Activated naive CD4-positive, alpha-beta T cell treated with anti-CD3 and anti-CD28 coated beads, Interleukin-2, amount 50 U/mL, for 24 hours (primary cell): ENCODE measurements around the gene OTOF.
"Not testable (repeated sequence)": the region's sequence is repeated elsewhere in the genome, so short reads cannot be mapped to it uniquely, and the experiment has no call there.

ENCODE experiments used
- H3K27ac Mint-ChIP-seq: one replicate; pipeline ENCODE4 v1.8.0; 2021; ENCODE audit warnings: mild to moderate bottlenecking, mixed read lengths
- H3K27me3 Mint-ChIP-seq: one replicate; pipeline ENCODE4 v1.8.0; 2021; ENCODE audit warnings: mixed read lengths
- H3K36me3 Mint-ChIP-seq: one replicate; pipeline ENCODE4 v1.8.0; 2021; ENCODE audit warnings: mixed read lengths
- H3K4me1 Mint-ChIP-seq: one replicate; pipeline ENCODE4 v1.8.0; 2021; ENCODE audit warnings: mixed read lengths
- H3K4me3 Mint-ChIP-seq: one replicate; pipeline ENCODE4 v1.8.0; 2021; ENCODE audit warnings: mild to moderate bottlenecking, mixed read lengths
- H3K9me3 Mint-ChIP-seq: one replicate; pipeline ENCODE4 v1.8.0; 2021; ENCODE audit warnings: mixed read lengths

OTOF gene

DNA sequence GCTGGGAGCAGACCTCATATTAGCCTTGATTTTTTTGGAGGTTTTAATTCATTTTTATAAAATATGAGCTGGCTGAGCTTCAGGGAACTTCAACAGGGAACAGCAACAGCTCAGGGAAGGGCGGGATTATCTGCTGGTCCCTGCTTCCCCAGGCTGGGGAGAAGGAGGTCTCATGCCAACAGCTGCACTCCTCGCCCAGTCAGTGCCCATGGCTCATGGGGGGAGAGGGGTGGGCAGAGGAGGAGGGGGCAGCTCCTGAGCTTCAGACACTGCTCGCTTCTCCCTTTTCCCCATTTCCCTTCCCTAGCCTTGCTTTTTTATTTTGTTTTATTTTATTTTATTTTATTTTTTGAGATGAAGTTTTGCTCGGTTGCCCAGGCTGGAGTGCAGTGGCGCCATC lies 442 bp upstream of the OTOF start:
- Mint-ChIP-seq H3K27ac (no peak overlapping the region), H3K36me3 (no peaks in the 10 kb centered on the region), H3K9me3 (no peaks in the 10 kb centered on the region), H3K4me3 (no peak overlapping the region), H3K4me1 (peaks cover 5% of the 10 kb centered on the region), H3K27me3 (no peaks in the 10 kb centered on the region)

DNA sequence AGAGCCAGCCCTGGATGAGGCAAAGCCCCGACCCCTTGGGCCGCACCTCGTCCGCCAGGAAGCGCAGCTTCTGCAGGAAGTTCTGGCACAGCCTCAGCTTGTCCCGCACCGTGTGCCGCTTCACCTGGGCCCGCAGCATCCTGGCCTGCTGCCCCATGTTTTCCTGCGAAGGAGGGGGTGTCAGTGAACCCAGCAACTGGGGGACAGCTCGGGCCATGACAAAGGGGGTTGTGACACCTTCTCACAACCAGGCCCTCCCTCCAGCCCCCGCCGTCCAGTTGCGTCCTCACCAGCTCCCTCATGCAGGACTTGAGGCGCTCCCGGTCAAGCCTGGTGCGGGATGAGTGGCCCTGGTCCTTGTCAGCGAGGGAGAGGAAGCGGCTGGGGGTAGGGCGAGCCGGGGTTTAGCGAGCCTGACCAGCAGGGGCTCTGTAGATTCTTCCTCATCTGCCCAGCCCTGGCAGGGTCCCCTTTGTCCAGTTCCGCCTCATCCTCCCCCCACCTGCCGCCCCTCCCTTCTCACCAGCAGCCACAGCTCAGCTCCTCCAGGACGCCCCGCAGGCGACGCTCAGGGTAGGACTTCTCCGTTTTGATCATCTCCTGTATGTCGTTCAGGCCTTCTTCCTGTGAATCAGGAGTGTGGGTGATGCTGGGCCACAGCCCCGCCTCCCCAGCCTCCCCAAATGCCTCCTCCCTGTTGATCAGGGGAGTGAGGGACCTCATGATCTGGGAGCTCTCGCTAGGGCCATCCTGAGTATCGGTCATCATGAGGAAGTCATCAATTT lies 606 bp downstream of the OTOF start:
- Mint-ChIP-seq H3K9me3 (no peaks in the 10 kb centered on the region), H3K36me3 (no peaks in the 10 kb centered on the region), H3K4me1 (peaks cover 5% of the 10 kb centered on the region), H3K27me3 (no peaks in the 10 kb centered on the region), H3K27ac (no peak overlapping the region), H3K4me3 (peak overlapping the region; percentile 49)

DNA sequence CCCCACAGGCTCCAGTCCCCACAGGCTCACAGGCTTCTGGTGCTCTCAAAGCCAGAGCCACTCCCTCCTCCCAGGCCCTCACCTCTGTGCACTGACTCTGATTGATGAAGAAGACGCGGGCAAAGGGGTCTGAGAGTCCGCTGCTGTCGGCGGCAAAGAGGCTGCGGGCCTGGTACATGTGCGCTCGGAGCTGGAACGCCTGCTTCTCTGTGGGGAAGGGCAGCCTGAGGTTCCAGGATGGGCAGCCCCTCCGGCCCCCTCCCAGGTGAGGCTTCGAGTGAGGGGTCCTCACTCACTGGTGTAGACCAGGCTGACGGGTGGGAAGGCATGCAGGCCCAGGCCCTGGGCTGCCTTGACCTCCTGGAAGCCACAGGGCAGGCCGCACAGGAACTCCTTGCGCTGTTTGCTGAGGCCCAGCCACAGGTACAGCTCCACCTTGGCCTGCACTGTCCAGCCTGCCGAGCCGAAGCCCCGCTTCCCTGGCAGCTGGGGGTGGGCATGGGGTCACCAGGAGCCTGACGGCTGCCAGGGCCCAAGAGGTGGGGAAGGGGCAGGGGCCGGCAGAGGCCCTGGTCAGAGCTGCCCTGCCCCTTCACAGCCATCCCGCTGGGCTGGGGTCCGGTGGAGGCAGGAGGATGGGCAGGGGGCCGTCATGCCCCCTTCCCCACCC lies 2.0 kb downstream of the OTOF start:
- Mint-ChIP-seq H3K36me3 (no peaks in the 10 kb centered on the region), H3K27me3 (no peaks in the 10 kb centered on the region), H3K4me3 (no peak overlapping the region), H3K27ac (no peak overlapping the region), H3K9me3 (no peaks in the 10 kb centered on the region), H3K4me1 (peaks cover 5% of the 10 kb centered on the region)

DNA sequence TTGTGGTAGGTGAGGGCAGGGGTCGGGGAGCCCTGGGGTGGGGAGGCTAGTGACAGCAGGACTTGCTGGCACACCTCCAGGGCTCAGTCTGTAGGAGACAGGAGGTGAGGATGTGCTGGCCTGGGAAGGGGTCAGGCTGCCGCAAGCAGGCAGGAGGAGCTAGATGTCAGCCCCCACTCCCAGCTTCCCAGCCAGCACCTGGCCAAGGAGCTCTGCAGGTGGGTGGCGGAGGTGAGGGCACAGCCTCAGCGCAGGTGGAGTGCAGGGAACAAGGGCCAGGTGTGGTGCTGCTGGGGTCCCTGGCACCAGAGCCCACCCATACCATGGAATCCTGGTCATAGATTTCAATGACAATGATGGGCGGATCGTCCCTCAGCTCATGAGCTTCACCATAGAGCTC lies 2.9 kb downstream of the OTOF start:
- Mint-ChIP-seq H3K4me3 (no peak overlapping the region), H3K27me3 (no peaks in the 10 kb centered on the region), H3K27ac (no peak overlapping the region), H3K36me3 (peaks cover 1% of the 10 kb centered on the region), H3K4me1 (peaks cover 5% of the 10 kb centered on the region), H3K9me3 (peaks cover 2% of the 10 kb centered on the region)

DNA sequence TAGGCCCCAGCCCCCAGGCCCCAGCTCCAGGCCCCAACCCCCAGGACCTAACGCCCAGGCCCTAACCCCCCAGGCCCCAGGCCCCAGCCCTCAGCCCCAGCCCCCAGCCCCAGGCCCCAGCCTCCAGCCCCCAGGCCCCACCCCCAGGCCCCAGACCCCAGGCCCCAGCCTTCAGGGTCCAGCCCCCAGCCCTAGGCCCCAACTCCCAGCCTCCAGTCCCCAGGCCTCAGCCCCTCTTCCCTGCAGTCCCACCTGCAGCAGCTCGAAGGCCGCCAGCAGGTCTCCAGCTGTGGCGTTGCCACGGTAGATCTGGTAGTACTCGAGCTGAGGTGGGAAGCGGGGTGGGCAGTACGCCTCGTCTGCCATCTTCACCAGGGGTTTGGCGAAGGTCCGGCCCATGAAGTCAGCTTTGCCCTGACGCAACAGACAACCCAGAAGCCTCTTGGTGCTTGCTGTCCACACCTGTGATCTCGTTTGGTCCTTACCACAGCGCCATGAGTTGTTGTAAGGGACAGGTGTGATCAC lies 3.6 kb downstream of the OTOF start:
- Mint-ChIP-seq H3K27ac (no peak overlapping the region), H3K9me3 (peaks cover 7% of the 10 kb centered on the region), H3K27me3 (no peaks in the 10 kb centered on the region), H3K36me3 (peaks cover 2% of the 10 kb centered on the region), H3K4me3 (no peak overlapping the region), H3K4me1 (peaks cover 5% of the 10 kb centered on the region)

DNA sequence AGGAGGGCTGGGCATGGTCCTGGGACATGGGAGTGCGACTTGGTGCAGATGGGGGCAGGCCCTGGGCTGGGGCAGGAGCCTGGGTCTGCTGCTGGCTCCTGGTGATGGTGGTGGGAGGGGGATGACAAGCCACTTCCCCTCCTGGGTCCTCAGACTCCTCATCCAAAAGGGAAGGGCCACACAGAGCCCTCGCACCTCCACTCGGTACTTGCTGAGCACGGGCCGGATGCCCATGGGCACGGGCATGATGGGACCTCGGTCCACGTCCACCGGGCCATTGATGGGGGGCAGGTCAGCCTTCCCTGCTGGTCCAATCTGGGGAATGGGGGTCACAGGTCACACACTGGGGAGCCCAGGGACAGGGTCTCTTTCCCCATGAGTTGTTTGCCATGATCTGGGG lies 4.1 kb downstream of the OTOF start:
- Mint-ChIP-seq H3K27ac (no peak overlapping the region), H3K4me1 (peaks cover 5% of the 10 kb centered on the region), H3K36me3 (peaks cover 2% of the 10 kb centered on the region), H3K9me3 (peaks cover 7% of the 10 kb centered on the region), H3K27me3 (no peaks in the 10 kb centered on the region), H3K4me3 (no peak overlapping the region)

DNA sequence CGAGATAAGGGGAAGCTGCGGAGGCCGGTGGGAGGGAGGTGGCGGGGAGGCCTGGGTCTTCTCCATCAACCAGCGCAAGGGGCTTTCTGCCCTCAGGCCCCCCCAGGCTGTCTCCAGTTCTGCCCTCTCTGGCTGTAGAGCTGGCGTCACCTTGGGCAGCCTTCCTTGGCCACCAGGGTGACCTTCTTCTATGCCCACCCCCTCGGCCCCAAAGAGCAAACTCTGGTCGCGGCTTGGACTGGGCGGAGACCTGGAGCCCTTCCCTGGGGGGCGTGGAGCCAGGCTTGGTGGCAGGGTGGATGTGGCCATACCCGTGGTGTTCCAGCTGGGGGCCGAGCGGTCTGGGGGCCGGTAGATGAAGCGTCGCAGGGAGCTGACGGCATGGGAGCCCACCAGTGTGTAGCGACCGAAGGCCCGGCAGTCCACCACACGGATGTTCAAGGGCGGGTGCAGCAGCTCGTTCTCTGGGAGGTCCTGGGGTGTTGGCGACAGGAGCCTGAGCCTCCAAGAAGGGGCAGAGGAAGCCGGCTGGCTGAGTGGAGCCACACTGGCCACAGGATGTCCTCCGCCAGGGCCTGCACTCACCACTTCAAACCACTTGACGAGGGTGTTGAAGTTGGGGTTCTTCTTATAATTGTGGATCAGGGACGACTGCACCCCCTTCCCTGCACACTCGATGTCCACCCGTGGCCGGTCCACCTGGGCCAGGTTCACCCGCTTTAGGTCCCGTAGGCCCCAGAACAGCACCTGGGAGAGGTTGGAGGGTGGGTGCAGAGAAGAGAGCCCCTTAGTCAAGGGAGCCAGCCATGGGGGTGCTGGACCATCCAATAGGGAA lies 4.9 kb downstream of the OTOF start:
- peaks cover 5% of the 10 kb centered on the region for H3K4me1 Mint-ChIP-seq
- H3K27me3 Mint-ChIP-seq = no peaks in the 10 kb centered on the region
- peaks cover 7% of the 10 kb centered on the region for H3K9me3 Mint-ChIP-seq
- H3K4me3 Mint-ChIP-seq = no peak overlapping the region
- peaks cover 2% of the 10 kb centered on the region for H3K36me3 Mint-ChIP-seq
- H3K27ac Mint-ChIP-seq = no peak overlapping the region

DNA sequence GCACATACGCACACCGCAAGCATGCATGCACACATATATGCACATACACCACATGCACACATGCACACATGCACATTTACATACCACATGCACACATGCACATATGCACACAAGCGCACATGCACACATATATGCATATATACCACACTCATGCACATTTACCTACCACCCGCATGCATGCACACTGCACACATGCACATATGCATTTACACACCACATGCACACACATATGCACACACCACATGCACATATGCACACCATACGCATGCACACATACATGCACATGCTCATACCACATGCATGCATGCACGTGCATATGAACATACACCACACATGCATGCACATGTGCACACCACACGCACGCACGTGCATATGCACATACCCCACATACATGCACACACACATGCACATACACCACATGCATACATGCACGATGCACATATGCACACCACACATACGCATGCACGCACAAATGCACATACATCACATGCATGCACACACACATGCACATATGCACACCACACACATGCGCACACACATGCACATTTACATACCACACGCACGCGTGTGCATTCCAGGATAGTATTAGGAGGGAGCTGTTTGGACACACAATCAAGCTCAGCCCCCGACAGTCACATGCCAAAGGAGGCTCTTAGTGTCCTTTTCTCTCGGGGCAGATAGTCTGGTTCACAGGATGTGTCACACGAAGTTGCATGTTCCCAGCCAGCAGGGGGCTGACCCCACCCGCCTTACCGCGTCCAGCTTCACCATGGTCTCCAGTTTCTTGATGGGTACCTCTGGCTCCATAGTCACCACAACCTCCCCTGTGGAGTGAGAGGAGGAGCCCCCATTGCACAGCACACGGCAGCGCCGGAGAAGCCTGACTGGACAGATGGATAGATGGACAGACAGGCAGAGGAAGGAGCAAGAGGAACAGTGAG lies 5.9 kb downstream of the OTOF start:
- H3K4me1 Mint-ChIP-seq = no peaks in the 10 kb centered on the region
- no peak overlapping the region for H3K4me3 Mint-ChIP-seq
- H3K27me3 Mint-ChIP-seq = no peaks in the 10 kb centered on the region
- no peak overlapping the region for H3K27ac Mint-ChIP-seq
- peaks cover 2% of the 10 kb centered on the region for H3K36me3 Mint-ChIP-seq
- peaks cover 7% of the 10 kb centered on the region for H3K9me3 Mint-ChIP-seq

DNA sequence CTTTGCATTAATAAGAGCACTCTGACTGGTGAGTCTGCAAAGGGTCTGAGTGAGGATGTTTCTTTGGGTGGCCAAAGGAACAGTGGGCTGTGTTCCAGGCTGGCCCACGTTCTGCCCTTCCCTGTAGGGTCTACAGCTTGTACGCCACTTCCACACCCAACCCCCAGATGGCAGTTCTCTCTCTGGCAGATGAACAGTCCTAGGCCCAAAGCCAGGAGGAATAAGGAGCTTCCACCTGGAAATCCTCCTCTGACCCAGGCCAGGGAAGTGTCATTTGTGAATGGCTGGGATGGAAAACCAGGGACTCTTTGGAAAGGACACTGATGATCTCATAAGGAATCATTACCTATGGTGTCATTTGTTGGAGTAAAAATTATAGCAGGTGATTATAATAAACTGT lies 6.6 kb downstream of the OTOF start:
- Mint-ChIP-seq H3K4me1 (no peaks in the 10 kb centered on the region), H3K9me3 (peaks cover 7% of the 10 kb centered on the region), H3K27ac (no peak overlapping the region), H3K4me3 (no peak overlapping the region), H3K36me3 (peaks cover 2% of the 10 kb centered on the region), H3K27me3 (no peaks in the 10 kb centered on the region)

DNA sequence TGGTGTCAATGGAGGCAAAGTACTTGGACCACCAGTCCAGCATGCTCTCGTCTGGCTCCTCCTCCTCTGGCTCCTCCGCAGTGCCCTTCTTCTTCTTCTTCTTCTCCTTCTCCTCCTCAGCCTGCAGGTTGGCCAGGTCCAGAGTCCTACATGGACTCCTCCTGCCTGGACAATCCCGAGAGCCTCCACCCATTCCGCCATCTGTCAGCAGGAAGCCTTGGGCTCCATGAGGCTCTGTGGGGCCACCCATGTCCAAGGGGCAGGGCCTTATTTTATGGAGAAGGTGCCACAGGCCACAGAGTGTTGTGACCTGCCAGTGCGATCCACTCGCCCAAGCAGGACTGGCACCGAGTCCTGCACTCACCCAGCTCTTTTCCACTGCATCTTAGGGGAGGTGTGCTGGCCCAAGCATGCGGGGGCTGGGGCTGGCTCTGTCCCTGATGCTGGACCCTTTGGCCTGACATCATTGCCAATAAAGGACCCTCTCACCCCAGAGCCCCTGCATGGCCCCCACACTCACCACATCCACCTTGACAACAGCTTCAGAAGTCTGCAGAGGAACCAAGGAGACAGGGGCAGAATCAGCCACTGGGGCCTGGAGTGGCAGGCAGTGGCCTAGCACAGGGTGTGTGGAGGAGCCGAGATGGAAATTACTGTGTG lies 7.2 kb downstream of the OTOF start:
- Mint-ChIP-seq H3K27ac (no peak overlapping the region), H3K27me3 (no peaks in the 10 kb centered on the region), H3K4me3 (no peak overlapping the region), H3K9me3 (peaks cover 7% of the 10 kb centered on the region), H3K36me3 (peaks cover 2% of the 10 kb centered on the region), H3K4me1 (no peaks in the 10 kb centered on the region)

DNA sequence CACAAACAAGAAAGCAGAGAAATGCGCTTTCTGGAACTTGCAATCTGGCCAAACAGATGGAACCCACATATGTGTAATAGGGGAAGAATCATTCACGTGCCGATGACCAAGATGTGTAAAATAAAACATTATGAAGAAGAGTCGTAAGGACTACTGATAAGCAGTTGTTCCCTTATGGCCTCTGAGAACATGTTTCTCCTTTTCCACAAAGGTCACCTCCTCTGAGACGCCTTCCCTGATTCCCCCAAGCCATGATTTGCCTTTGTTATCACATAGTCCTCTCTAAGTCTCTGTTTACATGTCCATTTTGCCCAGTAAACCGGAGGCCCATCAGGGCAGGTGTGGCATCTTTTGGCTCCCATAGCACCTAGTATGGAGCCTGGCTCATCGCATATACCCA lies 8.0 kb downstream of the OTOF start:
- Mint-ChIP-seq H3K4me1 (no peaks in the 10 kb centered on the region), H3K36me3 (peaks cover 2% of the 10 kb centered on the region), H3K27ac (no peak overlapping the region), H3K4me3 (no peak overlapping the region), H3K27me3 (no peaks in the 10 kb centered on the region), H3K9me3 (peaks cover 7% of the 10 kb centered on the region)

DNA sequence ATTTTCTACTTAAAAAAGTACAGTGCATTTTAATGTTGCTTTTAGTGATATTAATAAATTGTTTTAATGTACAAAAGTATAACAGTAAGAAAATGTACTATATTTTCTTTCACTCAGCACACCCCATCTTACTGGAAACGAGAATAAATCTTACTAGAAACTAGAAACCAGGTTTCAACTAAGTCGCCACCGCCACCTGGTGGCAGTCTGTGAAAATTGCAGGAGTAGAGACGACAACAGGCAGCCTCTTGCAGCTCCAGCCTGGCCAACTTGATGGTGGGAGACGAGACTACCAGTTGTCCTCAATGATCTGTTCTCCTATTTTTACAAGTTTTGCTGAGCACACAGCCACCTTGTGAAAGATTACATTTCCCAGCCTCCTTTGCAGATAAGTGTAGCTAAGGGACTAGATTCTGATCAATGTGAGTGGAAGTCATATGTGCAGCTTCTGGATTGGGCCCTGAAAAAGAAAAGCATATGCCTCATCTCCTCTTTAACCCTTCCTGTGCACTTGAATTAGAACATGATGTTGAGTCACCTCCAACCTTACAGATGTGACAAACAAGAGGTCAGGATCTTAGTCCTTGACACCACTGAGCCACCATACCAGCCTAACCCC lies 8.7 kb downstream of the OTOF start:
- Mint-ChIP-seq H3K27ac (no peak overlapping the region), H3K9me3 (peaks cover 7% of the 10 kb centered on the region), H3K4me3 (no peak overlapping the region), H3K36me3 (peaks cover 2% of the 10 kb centered on the region), H3K4me1 (no peaks in the 10 kb centered on the region), H3K27me3 (no peaks in the 10 kb centered on the region)

DNA sequence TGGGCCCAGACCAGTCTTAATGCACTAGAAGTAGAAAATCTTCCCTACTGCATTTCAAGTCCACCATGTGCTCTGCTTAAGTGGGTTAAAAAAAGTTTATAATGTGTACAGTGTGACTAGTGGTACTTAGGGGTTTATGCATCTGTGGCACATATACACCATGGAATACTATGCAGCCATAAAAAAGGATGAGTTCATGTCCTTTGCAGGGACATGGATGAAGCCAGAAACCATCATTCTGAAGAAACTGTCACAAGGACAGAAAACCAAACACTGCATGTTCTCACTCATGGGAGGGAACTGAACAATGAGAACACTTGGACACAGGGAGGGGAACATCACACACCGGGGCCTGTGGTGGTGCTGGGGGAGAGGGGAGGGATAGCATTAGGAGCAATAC lies 9.4 kb downstream of the OTOF start:
- H3K4me1 Mint-ChIP-seq, H3K27ac Mint-ChIP-seq, H3K9me3 Mint-ChIP-seq, H3K4me3 Mint-ChIP-seq, H3K36me3 Mint-ChIP-seq, H3K27me3 Mint-ChIP-seq: not testable (repeated sequence)

DNA sequence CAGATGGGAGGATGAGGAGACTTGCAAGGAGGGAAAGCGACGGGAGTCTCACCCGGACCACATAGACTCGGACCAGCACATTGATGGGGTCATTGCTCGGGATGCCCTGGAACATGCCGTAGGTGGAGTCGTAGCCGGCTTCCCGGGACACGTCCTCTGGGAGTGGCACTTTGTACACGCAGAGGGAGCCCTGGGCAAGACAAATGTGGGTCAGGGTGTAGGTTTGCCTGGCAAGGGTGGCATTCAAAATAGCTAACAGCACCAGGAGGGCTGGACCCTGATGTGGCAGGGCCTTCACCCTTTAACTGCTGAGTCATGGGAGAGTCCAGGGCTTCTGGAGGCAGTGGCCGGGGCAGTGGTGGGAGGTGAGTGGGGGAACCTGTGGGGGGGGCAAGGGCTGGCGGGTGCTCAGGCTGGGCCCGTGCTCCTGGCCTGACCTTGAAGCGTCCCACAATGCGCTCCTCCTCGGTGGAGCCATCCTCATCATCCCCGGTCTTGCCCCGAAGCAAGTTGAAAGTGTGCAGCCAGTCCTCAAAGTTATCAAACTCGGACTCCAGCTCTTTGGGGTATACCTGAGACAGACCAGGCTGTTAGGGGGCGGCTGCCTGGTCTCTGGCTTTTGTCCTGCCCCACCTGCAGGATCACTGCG lies 11.1 kb downstream of the OTOF start:
- Mint-ChIP-seq H3K27me3 (no peaks in the 10 kb centered on the region), H3K27ac (no peak overlapping the region), H3K36me3 (peaks cover 2% of the 10 kb centered on the region), H3K9me3 (peaks cover 7% of the 10 kb centered on the region), H3K4me3 (no peak overlapping the region), H3K4me1 (no peaks in the 10 kb centered on the region)
